NCI-H1436 treated with DMSO at 0.1 percent for 48 hours (cell line): ENCODE results near the gene ARHGEF1.

Source experiments
- DNase-seq: peaks from one replicate; lab custom pipeline; 2025; lab: John Stamatoyannopoulos, UW

The ARHGEF1 gene

GRCh38 chr19:41882568-41883462 is at the start of gene ARHGEF1:
TSS of gene ARHGEF1 (plus strand) at chr19:41883184. CDS start at chr19:41888083, 4,899 bp downstream.
- no peak for DNase-seq

DNA sequence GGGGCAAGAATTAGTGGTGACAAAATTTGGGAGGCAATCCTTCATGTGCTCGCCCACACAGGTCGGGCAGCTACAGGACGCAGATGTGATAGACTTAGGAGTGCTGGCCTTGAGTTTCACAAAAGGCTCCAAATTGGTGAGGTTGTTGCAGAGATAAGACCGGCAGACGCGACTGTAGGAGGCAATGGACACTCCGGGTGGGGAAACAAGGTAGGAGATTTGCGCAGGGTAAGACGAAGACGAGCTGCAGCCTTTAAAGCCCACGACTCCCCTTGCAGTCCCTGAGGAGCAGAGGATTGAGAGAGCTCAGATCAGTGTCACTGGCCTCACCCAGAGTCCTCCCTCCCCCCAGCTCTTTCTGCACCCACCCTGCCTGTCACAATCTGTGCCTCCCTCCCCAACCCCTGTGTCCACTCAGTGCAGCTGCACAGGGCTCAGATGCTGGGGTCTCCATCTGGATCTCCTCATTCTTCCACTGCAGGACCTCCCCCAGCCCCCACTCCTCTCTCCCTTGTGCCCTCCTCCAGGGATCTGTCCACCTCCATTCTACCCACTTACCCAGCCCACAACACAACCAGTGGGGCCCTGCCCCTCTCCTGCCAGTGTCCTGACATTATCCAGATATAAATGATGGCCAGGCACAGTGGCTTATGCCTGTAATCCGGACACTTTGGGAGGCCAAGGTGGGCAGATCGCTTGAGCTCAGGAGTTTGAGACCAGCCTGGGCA is 44.8 kb upstream of the ARHGEF1 start:
- no peak for DNase-seq

- DNase-seq, result no peak
Measured at GRCh38 chr19:41839211-41839610, 43.8 kb upstream of the ARHGEF1 start.

GRCh38 chr19:41843371-41843770 is 39.6 kb upstream of the ARHGEF1 start:
- DNase-seq, result no peak

DNA sequence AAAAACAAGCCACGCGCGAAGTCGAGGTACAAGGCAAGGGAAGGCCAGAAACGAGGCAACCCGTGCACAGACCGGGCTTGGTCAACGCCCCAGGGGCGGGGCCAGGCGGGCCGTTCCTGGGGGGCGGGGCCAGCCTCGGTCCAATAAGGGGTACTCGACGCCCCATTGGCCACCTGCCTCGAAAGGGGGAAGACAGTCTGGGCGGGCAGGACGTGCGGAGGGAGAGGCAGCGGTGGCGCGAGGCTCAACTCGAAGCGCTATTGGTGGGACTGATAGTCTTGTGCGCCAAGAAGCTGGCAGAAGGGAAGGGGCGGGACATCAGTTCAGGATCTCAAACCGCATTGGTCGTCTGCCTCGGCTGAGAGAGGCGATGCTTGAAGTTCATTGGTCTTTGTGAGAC is 38.4 kb upstream of the ARHGEF1 start, which contains the start of gene LYPD4:
LYPD4 (minus strand) TSS at position 83 of the 400 bp plus-strand sequence. CDS start 5,398 bp downstream, outside the sequence.
- DNase-seq, result no peak

DNA sequence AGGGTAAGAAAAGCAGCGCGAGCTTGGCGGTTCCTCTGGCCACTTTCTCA is 38.2 kb upstream of the ARHGEF1 start, which contains the start of gene DMRTC2:
DMRTC2 (plus strand) TSS at position 42 of the 50 bp plus-strand sequence. CDS start 2,387 bp downstream, outside the sequence.
- DNase-seq, result no peak

GRCh38 chr19:41845051-41845590 is 37.9 kb upstream of the ARHGEF1 start:
- DNase-seq, result no peak

GRCh38 chr19:41847351-41848105 is 35.5 kb upstream of the ARHGEF1 start:
- DNase-seq, result no peak

DNA sequence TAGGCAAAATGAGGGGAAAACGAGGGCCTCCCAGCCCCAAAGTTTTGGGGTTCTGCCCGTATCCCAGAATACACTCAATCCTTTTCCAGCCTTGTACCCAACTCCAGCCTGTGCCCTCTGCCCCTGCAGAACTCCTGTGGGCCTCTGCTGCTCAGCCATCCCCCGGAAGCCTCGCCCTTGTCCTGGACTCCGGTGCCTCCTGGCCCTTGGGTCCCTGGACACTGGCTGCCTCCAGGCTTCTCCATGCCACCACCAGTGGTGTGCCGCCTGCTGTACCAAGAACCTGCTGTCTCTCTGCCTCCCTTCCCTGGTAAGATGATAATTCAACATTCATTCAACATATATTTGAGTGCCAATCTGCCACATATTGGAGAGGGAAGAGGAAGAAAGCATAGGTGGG is 34.3 kb upstream of the ARHGEF1 start:
- DNase-seq, result no peak

DNA sequence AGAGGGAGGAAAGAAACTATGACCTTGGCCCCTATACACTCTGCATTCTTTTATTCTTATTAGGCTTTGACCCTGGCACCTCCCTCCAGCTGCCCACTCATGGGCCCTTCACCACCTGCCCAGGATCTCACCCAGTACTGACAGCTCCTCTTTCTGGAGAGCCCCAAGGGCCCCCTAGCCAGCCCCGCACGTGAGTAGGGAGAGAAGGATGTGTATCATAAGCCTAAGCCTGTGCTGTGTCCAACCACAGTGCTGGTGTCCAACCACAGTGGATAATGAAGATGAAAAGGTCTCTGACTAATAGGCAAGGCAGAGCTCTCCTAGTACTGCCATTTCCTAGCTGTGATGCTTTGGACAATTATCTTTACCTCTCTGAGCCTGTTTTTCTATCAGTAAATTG is 33.9 kb upstream of the ARHGEF1 start:
- no peak for DNase-seq

GRCh38 chr19:41850381-41850780 is 32.6 kb upstream of the ARHGEF1 start:
- DNase-seq, result no peak

DNA sequence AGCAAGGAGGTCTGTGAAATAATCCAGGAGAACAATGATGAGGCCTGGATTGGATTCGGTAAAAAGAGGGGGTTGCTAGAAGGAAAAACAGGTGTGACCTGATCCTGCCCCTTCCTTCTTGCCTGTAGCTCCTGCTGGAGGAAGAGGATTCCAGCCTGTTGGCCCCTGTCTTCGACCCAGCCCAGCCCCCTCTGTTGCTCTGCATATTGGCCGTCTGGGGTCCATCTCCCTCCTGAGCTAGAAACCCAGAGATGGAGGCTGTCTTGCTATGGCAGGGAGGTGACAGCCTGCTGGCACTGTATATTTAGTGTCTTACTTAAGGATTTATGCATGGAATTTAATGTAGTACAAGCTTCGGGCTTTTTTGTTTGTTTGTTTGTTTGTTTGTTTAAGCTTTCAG is 31.5 kb upstream of the ARHGEF1 start:
- no peak for DNase-seq

DNA sequence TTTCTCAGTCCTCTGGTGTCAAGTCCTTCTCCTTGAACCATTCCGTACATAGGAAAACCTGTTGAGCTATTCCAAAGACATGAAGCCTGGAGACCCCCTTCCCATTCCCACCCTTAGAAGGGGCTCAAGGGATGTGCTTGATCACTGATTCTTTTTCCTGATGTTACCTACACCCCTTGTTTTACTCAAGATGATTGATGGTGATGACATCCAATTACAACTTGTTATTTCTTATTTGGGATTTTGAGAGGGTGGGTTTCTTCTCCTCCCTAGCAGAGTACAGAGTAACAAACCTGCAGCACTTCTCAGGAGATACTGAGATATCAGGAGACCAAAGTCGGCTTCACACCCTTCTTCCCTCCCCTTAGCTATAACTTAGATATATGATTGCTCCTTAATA is 29.6 kb upstream of the ARHGEF1 start:
- no peak for DNase-seq

DNA sequence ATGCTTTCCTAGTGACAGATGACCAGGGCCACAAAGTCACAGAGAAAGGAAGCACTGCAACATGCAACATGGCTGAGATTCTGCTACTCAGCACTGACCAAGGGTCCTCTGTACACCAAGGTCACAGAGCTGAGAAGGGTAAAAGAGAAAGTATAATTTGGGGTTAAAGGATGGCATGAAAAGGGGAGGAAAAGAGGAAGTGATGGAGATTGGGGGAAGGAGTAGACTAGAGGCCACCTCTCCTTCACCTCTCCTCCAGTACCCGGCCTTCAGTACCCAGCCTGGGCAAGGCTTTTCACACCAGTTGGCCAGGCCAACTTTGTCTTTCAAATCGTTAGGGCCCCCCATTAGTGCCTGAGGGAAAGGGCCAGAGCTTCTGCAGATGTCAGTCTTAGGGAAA is 29.2 kb upstream of the ARHGEF1 start:
- DNase-seq, result no peak

DNA sequence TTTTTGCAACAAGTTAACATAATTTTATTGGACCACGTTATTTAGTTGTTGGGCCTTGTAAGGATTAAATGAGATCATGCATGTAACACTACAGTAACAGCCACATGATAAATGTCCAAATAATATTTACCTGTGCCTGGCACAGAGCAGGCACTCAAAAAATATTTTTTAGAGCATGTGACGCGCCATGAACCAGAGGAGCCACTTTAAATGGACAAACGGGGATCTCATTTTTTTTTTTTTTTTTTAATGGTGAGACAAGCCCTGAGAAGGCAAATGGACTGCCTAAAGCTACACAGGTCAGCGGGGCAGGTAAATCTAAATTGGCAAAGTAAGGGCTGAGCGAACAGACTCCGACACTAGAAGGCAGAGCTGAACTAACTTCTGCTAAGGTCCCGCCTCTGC is 23.8 kb upstream of the ARHGEF1 start:
- DNase-seq, result no peak

DNA sequence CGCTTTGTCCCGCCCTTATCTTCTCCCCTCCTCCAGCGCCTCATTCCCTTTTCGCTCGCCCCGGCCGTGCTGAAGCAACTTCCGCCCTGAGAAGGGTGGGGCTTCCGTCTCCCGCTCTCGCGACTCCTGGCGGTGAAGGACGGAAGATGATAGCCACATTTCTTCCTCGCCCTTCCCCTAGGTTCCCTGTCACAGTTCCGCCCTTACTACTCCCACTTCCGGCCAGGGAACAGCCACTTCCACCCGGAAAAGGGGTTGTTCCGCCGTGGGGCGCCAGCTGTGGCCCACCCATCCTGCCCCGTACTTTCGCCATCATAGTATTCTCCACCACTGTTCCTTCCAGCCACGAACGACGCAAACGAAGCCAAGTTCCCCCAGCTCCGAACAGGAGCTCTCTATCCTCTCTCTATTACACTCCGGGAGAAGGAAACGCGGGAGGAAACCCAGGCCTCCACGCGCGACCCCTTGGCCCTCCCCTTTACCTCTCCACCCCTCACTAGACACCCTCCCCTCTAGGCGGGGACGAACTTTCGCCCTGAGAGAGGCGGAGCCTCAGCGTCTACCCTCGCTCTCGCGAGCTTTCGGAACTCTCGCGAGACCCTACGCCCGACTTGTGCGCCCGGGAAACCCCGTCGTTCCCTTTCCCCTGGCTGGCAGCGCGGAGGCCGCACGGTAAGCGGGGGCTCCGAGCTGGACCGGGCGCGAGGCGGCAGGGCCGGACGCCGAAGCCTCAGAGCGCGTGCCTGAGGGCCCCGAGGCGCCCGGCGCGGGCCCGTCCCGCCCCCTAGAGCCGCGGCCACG is 23.2 kb upstream of the ARHGEF1 start, which contains the start of gene RPS19:
RPS19 (plus strand) TSS at position 638 of the 801 bp plus-strand sequence. CDS start 520 bp downstream, outside the sequence.
- peak; percentile 91 for DNase-seq

- no peak for DNase-seq
Measured at GRCh38 chr19:41860419-41861115, 22.4 kb upstream of the ARHGEF1 start.

DNA sequence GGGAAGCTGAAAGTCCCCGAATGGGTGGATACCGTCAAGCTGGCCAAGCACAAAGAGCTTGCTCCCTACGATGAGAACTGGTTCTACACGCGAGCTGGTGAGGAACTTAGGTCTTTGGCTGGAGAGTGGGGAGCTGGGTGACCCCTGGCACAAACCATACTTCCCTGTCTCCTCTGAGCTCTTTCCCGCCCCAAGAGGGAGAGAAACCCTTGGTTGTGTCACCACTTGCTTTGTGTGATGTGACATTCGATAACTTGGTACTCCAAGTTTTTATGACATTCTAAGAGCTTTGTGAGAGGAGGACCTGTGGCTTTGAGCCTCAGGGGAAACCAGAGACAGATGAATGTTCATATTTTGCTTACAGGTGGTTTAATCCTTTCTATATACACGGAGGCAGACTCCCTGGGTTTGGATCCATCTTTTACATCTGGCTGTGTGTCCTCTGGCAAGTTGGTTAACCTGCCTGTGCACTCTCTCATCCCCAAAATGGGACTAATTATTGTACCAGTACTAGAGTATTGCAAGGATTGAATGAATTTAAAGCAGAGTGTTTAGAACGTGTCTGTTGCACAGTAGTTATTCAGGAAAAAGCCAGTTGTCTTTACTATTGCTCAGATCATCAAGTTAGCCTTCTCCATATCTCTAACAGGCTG is 21.7 kb upstream of the ARHGEF1 start:
- DNase-seq, result no peak

- no peak for DNase-seq
Measured at GRCh38 chr19:41861846-41862245, 21.1 kb upstream of the ARHGEF1 start.

DNA sequence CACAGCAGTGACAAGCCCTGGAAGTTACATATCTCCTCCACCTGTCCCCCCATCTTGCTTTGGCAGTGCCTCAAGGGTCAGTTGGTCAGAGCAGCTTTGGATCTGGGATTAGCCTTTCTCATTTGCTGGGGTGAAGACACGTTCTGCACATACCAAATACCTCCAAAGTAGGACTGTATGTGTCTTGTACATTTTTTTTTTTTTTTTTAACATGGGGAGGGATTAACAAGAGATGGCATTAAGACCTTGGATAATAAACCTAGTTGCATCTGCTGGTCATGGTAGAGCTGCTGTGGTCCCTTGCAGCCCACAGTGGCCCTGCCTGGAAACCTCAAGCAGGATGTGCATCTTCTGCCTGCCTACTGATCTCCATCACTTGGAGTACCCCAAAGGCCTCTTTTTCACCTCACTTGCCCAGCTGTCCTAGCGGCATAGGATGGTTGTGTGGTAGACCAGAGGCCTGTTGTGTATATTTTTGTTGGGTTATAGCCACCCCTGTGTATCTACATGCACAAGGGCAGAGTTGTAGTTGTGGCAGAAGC is 20.5 kb upstream of the ARHGEF1 start:
- no peak for DNase-seq
